Neural progenitor cell (in vitro differentiated cells): Measurements from ENCODE around the gene TTC24. TPM values are rescaled to one million over a fixed set of nuclear protein-coding genes. Genes with fewer than 3 reads are reported as not detected.

Experiments used
- DNase-seq: peaks from one replicate; pipeline ENCODE4 v3.0.0-alpha.2; 2016; ENCODE audit warnings: low spot score
- H2AFZ ChIP-seq: fragments of 200-600 bp; sonication (generic); replicated peaks from 2 replicates; pipeline ENCODE4 v1.6.1; 2016; ENCODE audit warnings: antibody characterized with exemption
- H3F3A ChIP-seq: fragments of 200-600 bp; sonication (generic); 2 replicates; pipeline ENCODE4 v1.6.1; 2016; ENCODE audit warnings: antibody characterized with exemption, low read depth
- H3K27ac ChIP-seq: fragments of 200-600 bp; sonication (generic); 2 replicates; pipeline ENCODE4 v1.5.1; 2016; ENCODE audit warnings: mild to moderate bottlenecking
- H3K27me3 ChIP-seq: fragments of 200-600 bp; sonication (generic); 2 replicates; pipeline ENCODE4 v1.6.1; 2016; ENCODE audit warnings: mild to moderate bottlenecking, moderate library complexity
- H3K36me3 ChIP-seq: fragments of 200-600 bp; sonication (generic); 2 replicates; pipeline ENCODE4 v1.5.1; 2016
- H3K4me1 ChIP-seq: fragments of 200-600 bp; sonication (generic); 2 replicates; pipeline ENCODE4 v1.6.1; 2016; ENCODE audit warnings: mixed run types
- H3K4me2 ChIP-seq: fragments of 200-600 bp; sonication (generic); 2 replicates; pipeline ENCODE4 v1.6.1; 2016
- H3K4me3 ChIP-seq: fragments of 200-600 bp; sonication (generic); 2 replicates; pipeline ENCODE4 v1.5.1; 2016
- H3K79me2 ChIP-seq: fragments of 200-600 bp; sonication (generic); 2 replicates; pipeline ENCODE4 v1.6.1; 2016; ENCODE audit warnings: low read depth
- H3K9ac ChIP-seq: fragments of 200-600 bp; sonication (generic); 2 replicates; pipeline ENCODE4 v1.6.1; 2016
- H3K9me3 ChIP-seq: fragments of 200-600 bp; sonication (generic); 2 replicates; pipeline ENCODE4 v1.5.1; 2016; ENCODE audit warnings: low read depth
- H4K20me1 ChIP-seq: fragments of 200-600 bp; sonication (generic); 2 replicates; pipeline ENCODE4 v1.6.1; 2016; ENCODE audit warnings: low read depth
- H3K27ac Mint-ChIP-seq: 3 replicates; pipeline ENCODE4 v1.8.0; 2021; ENCODE audit warnings: mixed read lengths
- H3K27me3 Mint-ChIP-seq: 2 replicates; pipeline ENCODE4 v1.8.0; 2022; ENCODE audit warnings: low read depth, mild to moderate bottlenecking, inconsistent platforms, moderate library complexity, mixed read lengths; ENCODE audit not compliant: insufficient read depth
- H3K36me3 Mint-ChIP-seq: 3 replicates; pipeline ENCODE4 v1.8.0; 2021; ENCODE audit warnings: mixed read lengths
- H3K4me1 Mint-ChIP-seq: 3 replicates; pipeline ENCODE4 v1.8.0; 2021; ENCODE audit warnings: mixed read lengths
- H3K4me3 Mint-ChIP-seq: 3 replicates; pipeline ENCODE4 v1.8.0; 2021; ENCODE audit warnings: mild to moderate bottlenecking, moderate library complexity, mixed read lengths
- H3K9me3 Mint-ChIP-seq: 3 replicates; pipeline ENCODE4 v1.8.0; 2020; ENCODE audit warnings: mixed read lengths
- CTCF ChIP-seq: fragments of 200-600 bp; sonication (generic); IDR thresholded peaks from 2 replicates; pipeline ENCODE4 v1.5.1; 2017; ENCODE audit warnings: antibody characterized with exemption, mild to moderate bottlenecking
- EZH2 ChIP-seq: fragments of 200-600 bp; sonication (generic); IDR thresholded peaks from 2 replicates; pipeline ENCODE4 v1.6.1; 2017; ENCODE audit warnings: antibody characterized with exemption, mild to moderate bottlenecking, moderate library complexity
- EZH2phosphoT487 ChIP-seq: fragments of 200-600 bp; sonication (generic); IDR thresholded peaks from 2 replicates; pipeline ENCODE4 v1.6.1; 2017; ENCODE audit warnings: antibody characterized with exemption
- total RNA-seq: library from RNA; depleted of rRNA; stranded (reverse); fragments of >200 nt; gene quantifications from 2 replicates; pipeline ENCODE4 v1.2.3, GENCODE V29; 2015; ENCODE audit warnings: low replicate concordance

TTC24 gene
- total RNA-seq, 1 donor from 2014 or later = not detected

- TF ChIP-seq EZH2phosphoT487 = no peak
- TF ChIP-seq CTCF = no peak
- TF ChIP-seq EZH2 = no peak
- Histone ChIP-seq H3K27ac (no peak overlapping the region), H4K20me1 (no peaks in the 10 kb centered on the region), H3F3A (no peaks in the 10 kb centered on the region), H3K4me2 (no peak overlapping the region), H3K36me3 (no peaks in the 10 kb centered on the region), H3K27me3 (no peaks in the 10 kb centered on the region), H2AFZ (no peak overlapping the region), H3K9me3 (no peaks in the 10 kb centered on the region), H3K4me3 (no peak overlapping the region), H3K9ac (no peak overlapping the region), H3K79me2 (no peaks in the 10 kb centered on the region), H3K4me1 (no peaks in the 10 kb centered on the region)
- no peak for DNase-seq
- Mint-ChIP-seq H3K9me3 (no peaks in the 10 kb centered on the region), H3K36me3 (no peaks in the 10 kb centered on the region), H3K4me1 (peaks cover 11% of the 10 kb centered on the region), H3K27me3 (peaks cover 15% of the 10 kb centered on the region), H3K27ac (peak overlapping the region; percentile 79), H3K4me3 (no peak overlapping the region)
Observed at GRCh38 chr1:156581661-156582387, 2.3 kb downstream of the TTC24 start.

GRCh38 chr1:156582388-156583017 lies 3.0 kb downstream of the TTC24 start:
- Histone ChIP-seq H2AFZ (no peak overlapping the region), H3K4me2 (no peak overlapping the region), H3K9me3 (no peaks in the 10 kb centered on the region), H3F3A (no peaks in the 10 kb centered on the region), H3K27me3 (no peaks in the 10 kb centered on the region), H3K79me2 (no peaks in the 10 kb centered on the region), H3K4me1 (no peaks in the 10 kb centered on the region), H3K4me3 (no peak overlapping the region), H3K27ac (no peak overlapping the region), H3K9ac (no peak overlapping the region), H3K36me3 (no peaks in the 10 kb centered on the region), H4K20me1 (no peaks in the 10 kb centered on the region)
- no peak for DNase-seq
- H3K36me3 Mint-ChIP-seq = no peaks in the 10 kb centered on the region
- peaks cover 15% of the 10 kb centered on the region for H3K27me3 Mint-ChIP-seq
- peaks cover 11% of the 10 kb centered on the region for H3K4me1 Mint-ChIP-seq
- H3K4me3 Mint-ChIP-seq = no peak overlapping the region
- no peaks in the 10 kb centered on the region for H3K9me3 Mint-ChIP-seq
- TF ChIP-seq EZH2phosphoT487 (no peak), EZH2 (no peak), CTCF (no peak)
- peak overlapping the region; percentile 79 for H3K27ac Mint-ChIP-seq

- peaks cover 3% of the 10 kb centered on the region for H3K4me1 Mint-ChIP-seq
- H3K9me3 ChIP-seq = no peaks in the 10 kb centered on the region
- no peaks in the 10 kb centered on the region for H3K36me3 ChIP-seq
- no peak overlapping the region for H3K9ac ChIP-seq
- H2AFZ ChIP-seq = peak overlapping the region; percentile 70
- H3K79me2 ChIP-seq = no peaks in the 10 kb centered on the region
- no peak overlapping the region for H3K27ac ChIP-seq
- H3K4me3 ChIP-seq = no peak overlapping the region
- no peak overlapping the region for H3K4me2 ChIP-seq
- TF ChIP-seq EZH2 (no peak), CTCF (peak; percentile 76)
- peaks cover 15% of the 10 kb centered on the region for H3K27me3 Mint-ChIP-seq
- H3K36me3 Mint-ChIP-seq = no peaks in the 10 kb centered on the region
- no peaks in the 10 kb centered on the region for H3K4me1 ChIP-seq
- H3K27me3 ChIP-seq = no peaks in the 10 kb centered on the region
- H3K4me3 Mint-ChIP-seq = peak overlapping the region; percentile 44
- H3F3A ChIP-seq = no peaks in the 10 kb centered on the region
- no peaks in the 10 kb centered on the region for H3K9me3 Mint-ChIP-seq
- no peaks in the 10 kb centered on the region for H4K20me1 ChIP-seq
- H3K27ac Mint-ChIP-seq = peak overlapping the region; percentile 83
- DNase-seq = peak; percentile 86
Observed at GRCh38 chr1:156583821-156584622, 4.5 kb downstream of the TTC24 start.
